Stimulated activated CD8-positive, alpha-beta memory T cell treated with anti-CD3 and anti-CD28 coated beads, Interleukin-15, amount 100 ng/mL, for 4 hours (primary cell): ENCODE data around the gene TNFRSF8.

Experiments
- DNase-seq, 2 donors: peaks; one replicate each; pipeline ENCODE4 v3.0.0-alpha.2; 2020; ENCODE audit warnings: low read depth in 2 of 2

Gene TNFRSF8

DNA sequence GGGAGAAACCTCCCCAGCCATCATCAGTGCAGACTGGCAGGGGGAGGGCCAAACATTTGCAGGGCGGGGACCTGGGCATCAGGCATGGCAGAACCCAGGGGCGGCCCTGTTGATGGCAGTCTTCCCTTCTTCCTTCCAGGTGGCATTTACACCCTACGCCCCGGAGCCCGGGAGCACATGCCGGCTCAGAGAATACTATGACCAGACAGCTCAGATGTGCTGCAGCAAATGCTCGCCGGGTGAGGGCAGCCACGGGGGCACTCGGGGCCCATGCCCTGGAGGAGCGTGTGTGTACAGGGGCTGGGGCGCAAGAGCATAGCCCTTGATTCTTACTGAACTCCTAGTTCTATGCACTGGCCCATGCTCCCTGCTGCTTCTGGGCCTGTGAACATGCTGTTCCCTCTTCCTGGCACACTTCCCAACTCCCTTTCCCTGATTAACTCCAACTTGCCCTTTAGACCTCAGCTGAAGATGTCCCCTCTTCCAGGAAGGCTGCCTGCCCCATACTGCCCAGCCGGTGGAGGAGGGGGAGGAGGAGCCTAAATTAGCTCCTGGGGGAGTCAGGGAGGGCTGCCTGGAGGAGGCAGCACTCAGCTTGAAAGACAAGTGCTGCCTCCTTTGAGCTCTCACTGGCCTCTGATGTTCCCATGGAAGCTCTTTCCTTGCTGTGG is 125.7 kb downstream of the TNFRSF8 start:
- DNase-seq: no peak

DNA sequence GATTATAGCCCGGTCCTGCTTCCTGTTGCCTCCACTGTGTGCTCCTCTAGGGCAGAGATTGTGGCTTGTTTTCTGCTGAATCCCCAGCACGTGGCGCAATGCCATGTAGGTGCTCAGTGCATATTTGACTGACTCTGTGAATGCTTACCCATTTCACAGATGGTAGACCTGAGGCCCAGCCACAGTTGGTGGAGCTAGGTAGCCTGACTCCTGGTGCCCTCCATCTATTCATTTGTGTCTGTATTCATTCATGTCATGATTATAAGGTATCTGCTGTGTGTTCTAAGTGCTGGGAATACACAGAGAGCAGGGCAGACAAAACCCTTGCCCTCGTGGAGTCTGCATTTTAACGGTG is 126.2 kb downstream of the TNFRSF8 start:
- no peak for DNase-seq

DNA sequence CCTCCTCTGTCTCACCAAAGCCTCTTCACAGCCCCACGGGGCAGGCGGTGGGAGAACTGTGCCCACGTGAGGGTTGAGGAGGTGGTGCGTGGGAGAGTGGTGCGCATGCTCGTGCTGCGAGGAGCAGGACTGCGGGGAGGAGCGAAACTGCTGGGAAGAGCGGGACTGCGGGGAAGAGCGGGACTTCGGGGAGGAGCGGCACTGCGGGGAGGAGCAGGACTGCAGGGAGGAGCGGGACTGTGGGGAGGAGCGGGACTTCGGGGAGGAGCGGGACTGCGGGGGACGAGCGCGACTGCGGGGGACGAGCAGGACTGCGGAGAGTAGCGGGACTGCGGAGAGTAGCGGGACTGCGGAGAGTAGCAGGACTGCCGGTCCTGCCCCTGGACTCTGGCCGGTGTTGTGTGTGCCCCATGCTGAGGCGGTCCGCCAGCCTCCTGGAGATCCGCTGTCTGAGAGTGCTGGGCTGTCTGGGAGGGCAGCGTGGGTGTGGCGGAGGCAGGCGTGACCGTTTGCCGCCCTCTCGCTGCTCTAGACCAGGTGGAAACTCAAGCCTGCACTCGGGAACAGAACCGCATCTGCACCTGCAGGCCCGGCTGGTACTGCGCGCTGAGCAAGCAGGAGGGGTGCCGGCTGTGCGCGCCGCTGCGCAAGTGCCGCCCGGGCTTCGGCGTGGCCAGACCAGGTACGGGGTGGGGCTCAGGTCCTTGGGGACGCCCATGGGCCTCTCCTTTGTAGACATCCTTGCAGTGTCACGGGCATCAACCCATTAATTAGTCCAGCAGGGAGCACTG is 128.3 kb downstream of the TNFRSF8 start:
- DNase-seq: no peak
